ENCODE results near the gene AGMO. TPM values are rescaled to one million over a fixed set of nuclear protein-coding genes. Genes with fewer than 3 reads are reported as not detected.

Gene AGMO
- total and polyA plus RNA-seq, 2 of the 8 experiments (the other 6 are each of a cell fraction or from before 2014, with no cell fraction given): 0.22 to 0.45 TPM

DNA sequence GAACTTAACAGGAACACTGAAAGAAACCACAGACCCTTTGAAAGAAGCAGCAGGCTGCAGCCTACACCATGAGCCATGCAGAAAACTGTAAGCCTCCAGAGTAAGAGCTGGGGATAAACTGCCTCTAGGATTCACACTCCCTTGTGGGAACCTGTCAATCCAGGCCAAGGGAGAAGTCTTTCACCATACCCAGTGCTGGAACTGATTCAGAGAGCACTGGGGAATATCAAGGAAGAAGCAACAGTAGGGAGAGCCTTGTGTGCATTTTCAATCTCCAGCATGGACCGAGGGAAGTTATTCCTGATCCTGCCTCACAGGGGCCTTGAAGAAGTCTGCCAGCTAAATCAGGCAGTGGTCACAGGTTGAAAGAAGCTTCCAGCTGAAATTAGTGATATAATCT lies 282.2 kb downstream of the AGMO start:
- Histone ChIP-seq H2AK5ac (ENCODE audit: low read depth, low read length) (no peak overlapping the region), H4K5ac (ENCODE audit: insufficient read length, low read depth, low read length) (no peak overlapping the region), H3K9me3 (ENCODE audit: insufficient read depth in 2 of 2, low read depth in 1 of 2, low read length in 1 of 2) (peaks cover 0 to 3% of the 10 kb centered on the region in 2 experiments; a peak in 1 of 4 replicates), H2AFZ (ENCODE audit: low read length) (peak overlapping the region; percentile 79), H3K23ac (ENCODE audit: insufficient read length) (no peak overlapping the region), H2BK15ac (ENCODE audit: low read length) (no peak overlapping the region), H3K23me2 (ENCODE audit: low read depth, low read length) (no peaks in the 10 kb centered on the region), H3K36me3 (ENCODE audit: control insufficient read depth in 2 of 4, insufficient read depth in 4 of 4, low read length in 3 of 4) (no peaks in the 10 kb centered on the region), H3K56ac (replicated peaks; ENCODE audit: insufficient read length, low read depth, low read length) (no peak overlapping the region), H3K27ac (ENCODE audit: low read depth, low read length) (no peak overlapping the region), H3K79me2 (ENCODE audit: control insufficient read depth in 1 of 2, insufficient read depth in 2 of 2, low read length in 2 of 2) (no peaks in the 10 kb centered on the region), H3K79me1 (ENCODE audit: low read depth, low read length) (no peaks in the 10 kb centered on the region; the same call in 1 of the 2 replicates), H3K27me3 (replicated peaks in 1 of 4; ENCODE audit: control insufficient read depth in 3 of 4, extremely low read depth in 1 of 4, insufficient read depth in 3 of 4, low read length in 3 of 4) (no peaks in the 10 kb centered on the region), H3K18ac (ENCODE audit: extremely low read depth, low read length) (no peak overlapping the region), H3K14ac (ENCODE audit: insufficient read length) (no peak overlapping the region), H3K4me2 (ENCODE audit: insufficient read depth in 1 of 2, low read depth in 2 of 2, low read length in 2 of 2) (no peak overlapping the region), H4K20me1 (replicated peaks in 1 of 2; ENCODE audit: control insufficient read depth in 1 of 2, insufficient read depth in 2 of 2, low read length in 2 of 2) (no peaks in the 10 kb centered on the region), H2BK120ac (replicated peaks; ENCODE audit: low read depth, low read length) (no peak overlapping the region), H2BK20ac (ENCODE audit: low read length) (no peak overlapping the region), H4K91ac (replicated peaks; ENCODE audit: insufficient read length, low read length) (no peak overlapping the region), H2BK12ac (ENCODE audit: low read depth, low read length) (no peak overlapping the region), H4K8ac (ENCODE audit: extremely low read depth, insufficient read depth, low read length) (no peak overlapping the region), H3K4me3 (ENCODE audit: extremely low read depth in 1 of 4, insufficient read depth in 2 of 4, low read depth in 3 of 4, low read length in 4 of 4) (no peak overlapping the region), H3K4me1 (replicated peaks in 1 of 4; ENCODE audit: control insufficient read depth in 3 of 4, insufficient read depth in 4 of 4, low read length in 3 of 4) (no peaks in the 10 kb centered on the region), H2BK5ac (ENCODE audit: low read depth, low read length) (no peak overlapping the region), H3K4ac (replicated peaks; ENCODE audit: insufficient read length, low read depth, low read length) (no peak overlapping the region), H3K9ac (replicated peaks in 1 of 4; ENCODE audit: extremely low read depth in 1 of 4, low read depth in 3 of 4, low read length in 3 of 4) (no peak overlapping the region)
- ChIA-PET POLR2A (ENCODE audit: partially characterized antibody) (no interaction called here), CTCF (ENCODE audit: partially characterized antibody) (interaction anchor here (0.6 to 2.0 kb wide), 7 partner anchors 13 to 562 kb away, joined by 3 to 10 read pairs (median 3); no protein-coding TSS in a partner anchor)
- 90% methylated on average over 1 of the region's 1 CpG; no CpG with 5 or more reads in 1 of the 2 experiments for WGBS, 2 experiments (ENCODE audit: extremely low coverage in 1 of 2, insufficient coverage in 1 of 2, insufficient read length in 1 of 2, insufficient replicate concordance in 2 of 2, low coverage in 1 of 2, low lambda C conversion rate in 2 of 2, missing lambda C conversion rate in 1 of 2)
- DNase-seq (ENCODE audit: low read depth in 1 of 2, low spot score in 2 of 2): no peak
- TF ChIP-seq YY1 (IDR thresholded peaks at IDR 0.05; ENCODE audit: low read depth, low read length): no peak
- no peak for TF ChIP-seq CBX5 (IDR thresholded peaks at IDR 0.05; ENCODE audit: low read depth, low read length)
- no peak for TF ChIP-seq HDAC2 (IDR thresholded peaks at IDR 0.05; ENCODE audit: borderline replicate concordance in 1 of 2, low read depth in 2 of 2, low read length in 2 of 2)
- TF ChIP-seq, protein P1, sequence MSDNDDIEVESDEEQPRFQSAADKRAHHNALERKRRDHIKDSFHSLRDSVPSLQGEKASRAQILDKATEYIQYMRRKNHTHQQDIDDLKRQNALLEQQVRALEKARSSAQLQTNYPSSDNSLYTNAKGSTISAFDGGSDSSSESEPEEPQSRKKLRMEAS (IDR thresholded peaks at IDR 0.05): no peak
- TF ChIP-seq KDM4A (IDR thresholded peaks at IDR 0.05; ENCODE audit: low read depth, low read length, severe bottlenecking): no peak
- no peak for TF ChIP-seq NANOG (IDR thresholded peaks at IDR 0.05; ENCODE audit: insufficient read depth, low read depth, low read length, poor library complexity, severe bottlenecking)
- TF ChIP-seq, protein P2, sequence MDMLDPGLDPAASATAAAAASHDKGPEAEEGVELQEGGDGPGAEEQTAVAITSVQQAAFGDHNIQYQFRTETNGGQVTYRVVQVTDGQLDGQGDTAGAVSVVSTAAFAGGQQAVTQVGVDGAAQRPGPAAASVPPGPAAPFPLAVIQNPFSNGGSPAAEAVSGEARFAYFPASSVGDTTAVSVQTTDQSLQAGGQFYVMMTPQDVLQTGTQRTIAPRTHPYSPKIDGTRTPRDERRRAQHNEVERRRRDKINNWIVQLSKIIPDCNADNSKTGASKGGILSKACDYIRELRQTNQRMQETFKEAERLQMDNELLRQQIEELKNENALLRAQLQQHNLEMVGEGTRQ (IDR thresholded peaks at IDR 0.05; ENCODE audit: low read length): no peak
- TF ChIP-seq SAP30 (IDR thresholded peaks at IDR 0.05; ENCODE audit: insufficient read depth, insufficient replicate concordance, low read length): no peak
- FAIRE-seq: no peak
